SU-DHL-6 (cell line): ENCODE results near the gene ARF6.

Source experiments
- H2AFZ ChIP-seq: fragments of 200-600 bp; sonication (generic); 2 replicates; pipeline ENCODE4 v1.6.1; 2014; ENCODE audit warnings: low read depth, mild to moderate bottlenecking, moderate library complexity, mixed read lengths, antibody characterized with exemption, low read length; ENCODE audit not compliant: severe bottlenecking
- H3F3A ChIP-seq: fragments of 200-600 bp; shearing (Covaris generic); 2 replicates; pipeline ENCODE4 v1.6.0; 2016; ENCODE audit warnings: antibody characterized with exemption, mild to moderate bottlenecking; ENCODE audit not compliant: insufficient read depth
- H3K27ac ChIP-seq: fragments of 200-600 bp; sonication (generic); 2 replicates; pipeline ENCODE4 v1.5.1; 2016; ENCODE audit warnings: low read depth, mild to moderate bottlenecking, low read length, moderate library complexity, mixed read lengths
- H3K27me3 ChIP-seq: fragments of 200-600 bp; sonication (generic), shearing (Covaris generic); 2 replicates; pipeline ENCODE4 v1.6.0; 2014; ENCODE audit warnings: mild to moderate bottlenecking, low read length
- H3K36me3 ChIP-seq: fragments of 200-600 bp; sonication (generic); 2 replicates; pipeline ENCODE4 v1.6.1; 2014; ENCODE audit warnings: mild to moderate bottlenecking, low read length, mixed read lengths
- H3K4me2 ChIP-seq: fragments of 300-600, 200-600 bp; shearing (Covaris generic), sonication (generic); 2 replicates; pipeline ENCODE4 v1.6.0; 2014; ENCODE audit warnings: low read length, low read depth, mild to moderate bottlenecking; ENCODE audit not compliant: poor library complexity, severe bottlenecking
- H3K4me3 ChIP-seq: fragments of 200-600 bp; sonication (generic); 2 replicates; pipeline ENCODE4 v1.5.1; 2014; ENCODE audit warnings: antibody characterized with exemption, low read length, mild to moderate bottlenecking, mixed read lengths; ENCODE audit not compliant: insufficient read depth, poor library complexity, severe bottlenecking
- H3K79me2 ChIP-seq: fragments of 200-600 bp; sonication (generic); 2 replicates; pipeline ENCODE4 v1.6.1; 2014; ENCODE audit warnings: mild to moderate bottlenecking, low read length, moderate library complexity; ENCODE audit not compliant: insufficient read depth
- H3K9ac ChIP-seq: fragments of 200-600 bp; sonication (generic); 2 replicates; pipeline ENCODE4 v1.7.0; 2014; ENCODE audit warnings: mild to moderate bottlenecking, low read length
- H3K9me2 ChIP-seq: fragments of 200-600 bp; sonication (generic); replicated peaks from 2 replicates; pipeline ENCODE4 v1.6.1; 2014; ENCODE audit warnings: low read length; ENCODE audit not compliant: insufficient read depth
- H3K9me3 ChIP-seq: fragments of 200-600 bp; sonication (generic); 2 replicates; pipeline ENCODE4 v1.6.1; 2014; ENCODE audit warnings: low read length, mixed read lengths; ENCODE audit not compliant: insufficient read depth
- H4K20me1 ChIP-seq: fragments of 200-600 bp; sonication (generic); 2 replicates; pipeline ENCODE4 v1.6.1; 2014; ENCODE audit warnings: low read depth, mild to moderate bottlenecking, antibody characterized with exemption, low read length, moderate library complexity, mixed read lengths
- EZH2phosphoT487 ChIP-seq: fragments of 200-600 bp; sonication (generic), shearing (Covaris generic); conservative IDR thresholded peaks from 2 replicates; pipeline ENCODE4 v1.6.1; 2018; ENCODE audit warnings: mild to moderate bottlenecking, antibody characterized with exemption, low read length, moderate library complexity, mixed read lengths
- TF ChIP-seq, protein P1 (sequence below): fragments of 200-600 bp; sonication (generic); IDR thresholded peaks from one replicate; pipeline ENCODE4 v1.5.1; 2017; ENCODE audit warnings: antibody characterized with exemption, mild to moderate bottlenecking, low read length, moderate library complexity; ENCODE audit not compliant: insufficient read depth, poor library complexity, severe bottlenecking

The ARF6 gene

DNA sequence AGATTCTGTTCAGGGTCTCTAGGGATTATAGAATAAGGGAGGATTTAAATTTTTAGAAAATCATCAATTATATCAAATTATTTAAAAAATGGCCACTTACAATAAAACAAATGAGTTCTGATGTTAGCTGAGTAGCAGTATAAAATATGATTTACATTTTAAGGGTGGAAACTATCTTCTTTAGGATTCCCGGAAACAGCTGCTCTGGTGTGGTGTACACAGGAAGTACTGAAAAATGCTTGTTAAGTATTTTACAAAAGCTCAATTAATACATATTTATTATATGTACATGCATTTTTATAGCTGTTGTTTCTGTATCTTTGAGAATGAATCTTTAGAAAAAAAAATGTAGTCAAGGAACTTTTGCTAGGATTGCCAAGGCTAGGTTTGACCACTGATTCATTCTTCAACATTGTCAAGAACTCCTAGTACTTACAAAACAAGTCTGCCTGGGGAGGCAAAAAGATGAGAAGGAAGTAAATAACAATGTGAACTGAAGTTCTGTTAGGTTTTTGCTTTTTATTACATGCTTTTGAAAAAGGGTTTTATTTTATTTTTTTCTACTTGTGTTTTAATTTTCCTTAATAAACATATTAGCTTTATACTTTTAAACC lies 48.0 kb downstream of the ARF6 start:
- Histone ChIP-seq H4K20me1 (no peaks in the 10 kb centered on the region), H3K79me2 (no peaks in the 10 kb centered on the region), H2AFZ (peak overlapping the region; percentile 91), H3K27me3 (no peaks in the 10 kb centered on the region), H3K9me3 (no peaks in the 10 kb centered on the region; the same call in 1 of the 2 replicates), H3K27ac (peak overlapping the region; percentile 80), H3F3A (peaks cover 6% of the 10 kb centered on the region; the same call in 1 of the 2 replicates), H3K9me2 (no peaks in the 10 kb centered on the region), H3K4me2 (peak overlapping the region; percentile 80), H3K4me3 (peak overlapping the region; percentile 1), H3K9ac (peak overlapping the region; percentile 37), H3K36me3 (no peaks in the 10 kb centered on the region)
- TF ChIP-seq, protein P1, sequence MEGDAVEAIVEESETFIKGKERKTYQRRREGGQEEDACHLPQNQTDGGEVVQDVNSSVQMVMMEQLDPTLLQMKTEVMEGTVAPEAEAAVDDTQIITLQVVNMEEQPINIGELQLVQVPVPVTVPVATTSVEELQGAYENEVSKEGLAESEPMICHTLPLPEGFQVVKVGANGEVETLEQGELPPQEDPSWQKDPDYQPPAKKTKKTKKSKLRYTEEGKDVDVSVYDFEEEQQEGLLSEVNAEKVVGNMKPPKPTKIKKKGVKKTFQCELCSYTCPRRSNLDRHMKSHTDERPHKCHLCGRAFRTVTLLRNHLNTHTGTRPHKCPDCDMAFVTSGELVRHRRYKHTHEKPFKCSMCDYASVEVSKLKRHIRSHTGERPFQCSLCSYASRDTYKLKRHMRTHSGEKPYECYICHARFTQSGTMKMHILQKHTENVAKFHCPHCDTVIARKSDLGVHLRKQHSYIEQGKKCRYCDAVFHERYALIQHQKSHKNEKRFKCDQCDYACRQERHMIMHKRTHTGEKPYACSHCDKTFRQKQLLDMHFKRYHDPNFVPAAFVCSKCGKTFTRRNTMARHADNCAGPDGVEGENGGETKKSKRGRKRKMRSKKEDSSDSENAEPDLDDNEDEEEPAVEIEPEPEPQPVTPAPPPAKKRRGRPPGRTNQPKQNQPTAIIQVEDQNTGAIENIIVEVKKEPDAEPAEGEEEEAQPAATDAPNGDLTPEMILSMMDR, result no peak
- TF ChIP-seq EZH2phosphoT487, result no peak

DNA sequence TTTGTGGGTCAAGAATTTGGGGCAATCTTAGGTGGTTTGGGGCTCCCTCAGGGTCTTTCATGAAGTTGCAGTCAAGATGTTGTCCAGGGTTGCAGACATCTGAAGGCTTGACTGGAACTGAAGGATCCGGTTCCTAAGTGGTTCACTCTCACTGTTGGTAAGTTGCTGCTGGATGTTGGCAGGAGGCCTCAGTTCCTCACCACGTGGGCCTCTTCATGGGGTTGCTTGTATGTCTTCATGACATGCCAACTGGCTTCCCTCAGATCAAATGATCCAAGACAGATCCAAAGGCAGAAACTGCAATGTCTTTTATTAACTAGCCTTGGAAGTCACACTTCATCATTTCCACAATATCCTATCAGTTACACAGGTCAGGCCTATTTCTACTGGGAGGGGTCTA lies 49.2 kb downstream of the ARF6 start:
- Histone ChIP-seq H3F3A (peaks cover 6% of the 10 kb centered on the region; the same call in 1 of the 2 replicates), H3K9ac (no peak overlapping the region), H3K79me2 (no peaks in the 10 kb centered on the region), H3K27me3 (no peaks in the 10 kb centered on the region), H3K27ac (no peak overlapping the region), H3K4me2 (no peak overlapping the region), H4K20me1 (no peaks in the 10 kb centered on the region), H3K9me2 (no peaks in the 10 kb centered on the region), H3K9me3 (no peaks in the 10 kb centered on the region; the same call in 1 of the 2 replicates), H3K4me3 (no peak overlapping the region), H3K36me3 (no peaks in the 10 kb centered on the region), H2AFZ (no peak overlapping the region)
- TF ChIP-seq EZH2phosphoT487, result no peak
- TF ChIP-seq, protein P1, result no peak

DNA sequence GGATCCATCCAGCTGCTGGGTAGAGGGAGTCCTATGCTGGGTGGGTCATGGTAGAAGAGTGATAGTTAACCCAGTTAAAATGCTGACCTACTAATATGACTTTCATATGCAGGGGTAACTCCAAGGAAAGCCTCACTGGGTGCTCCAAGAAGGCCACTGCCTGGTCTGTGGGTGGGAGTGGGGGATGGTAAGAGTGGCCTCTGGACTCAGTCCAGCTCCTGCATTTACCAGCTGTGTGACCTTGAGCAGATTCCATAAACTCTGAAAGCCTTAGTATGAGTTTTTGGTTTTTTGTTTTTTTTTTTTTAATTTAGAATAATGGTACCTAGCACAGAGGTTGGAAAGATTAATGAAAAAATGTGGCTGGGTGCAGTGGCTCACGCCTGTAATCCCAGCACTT lies 51.6 kb downstream of the ARF6 start:
- Histone ChIP-seq H3F3A (peaks cover 6% of the 10 kb centered on the region; the same call in 1 of the 2 replicates), H3K79me2 (no peaks in the 10 kb centered on the region), H3K9ac (no peak overlapping the region), H3K4me2 (no peak overlapping the region), H3K9me3 (no peaks in the 10 kb centered on the region), H3K27me3 (no peaks in the 10 kb centered on the region), H3K27ac (no peak overlapping the region), H4K20me1 (no peaks in the 10 kb centered on the region), H3K9me2 (no peaks in the 10 kb centered on the region), H3K36me3 (no peaks in the 10 kb centered on the region), H3K4me3 (no peak overlapping the region), H2AFZ (no peak overlapping the region)
- TF ChIP-seq, protein P1, result no peak
- TF ChIP-seq EZH2phosphoT487, result no peak
